IMR-90 (cell line): Measurements from ENCODE around the gene TOM1. TPM values are rescaled to one million over a fixed set of nuclear protein-coding genes. Genes with fewer than 3 reads are reported as not detected.

Experiments used
- ATAC-seq: fragments of 200-7000 bp; cut with Tn5 transposase; 2 replicates; pipeline ENCODE4 v1.9.1; 2020; ENCODE audit warnings: low read depth, mild to moderate bottlenecking, moderate library complexity
- BruUV-seq: library from RNA; stranded (reverse); fragments of 400-500 nt; replicated peaks from 2 replicates; lab custom pipeline; 2021; lab: Mats Ljungman, UMichigan
- CTCF ChIA-PET: fragments of 300-600 bp; formaldehyde crosslinking; extraction: SDS; loops from one replicate; lab custom pipeline; 2021; ENCODE audit warnings: antibody characterized with exemption; lab: Yijun Ruan, JAX
- POLR2A ChIA-PET: fragments of 300-600 bp; sonication (Branson Sonifier 250); formaldehyde crosslinking; loops from one replicate; lab custom pipeline; 2022; ENCODE audit warnings: antibody characterized with exemption; ENCODE audit not compliant: unreplicated experiment; lab: Charles Lee
- DNase-seq: peaks from one replicate; pipeline ENCODE4 v3.0.0; 2013
- H2AFZ ChIP-seq: replicated peaks from 2 replicates; pipeline ENCODE3; 2013; ENCODE audit warnings: low read length, mild to moderate bottlenecking; ENCODE audit not compliant: poor library complexity
- H2AK5ac ChIP-seq: 2 replicates; pipeline ENCODE4 v1.6.1; 2013; ENCODE audit warnings: low read depth, low read length, inconsistent platforms
- H2AK9ac ChIP-seq: replicated peaks from 2 replicates; pipeline ENCODE3; 2013; ENCODE audit warnings: mild to moderate bottlenecking, low read depth, low read length, moderate library complexity; ENCODE audit not compliant: poor library complexity
- H2BK120ac ChIP-seq: 2 replicates; pipeline ENCODE4 v1.6.1; 2013; ENCODE audit warnings: low read depth, low read length, inconsistent platforms
- H2BK15ac ChIP-seq: 3 replicates; pipeline ENCODE4 v1.6.1; 2013; ENCODE audit warnings: low read depth, low read length, inconsistent platforms
- H2BK20ac ChIP-seq: 2 replicates; pipeline ENCODE4 v1.6.1; 2013; ENCODE audit warnings: low read depth, mild to moderate bottlenecking, inconsistent platforms, low read length, moderate library complexity
- H2BK5ac ChIP-seq: 2 replicates; pipeline ENCODE4 v1.6.1; 2013; ENCODE audit warnings: mild to moderate bottlenecking, low read depth, low read length, inconsistent platforms; ENCODE audit not compliant: poor library complexity, severe bottlenecking
- H3K14ac ChIP-seq: replicated peaks from 2 replicates; pipeline ENCODE4 v1.6.1; 2013; ENCODE audit warnings: low read depth, low read length, inconsistent platforms
- H3K18ac ChIP-seq: 2 replicates; pipeline ENCODE4 v1.6.1; 2013; ENCODE audit warnings: low read depth, low read length, control low read depth
- H3K23ac ChIP-seq: 2 replicates; pipeline ENCODE4 v1.6.1; 2013; ENCODE audit warnings: low read depth, low read length, inconsistent platforms
- H3K27ac ChIP-seq: 2 replicates; pipeline ENCODE4 v1.5.1; 2013; ENCODE audit warnings: mild to moderate bottlenecking, control low read depth, low read length; ENCODE audit not compliant: insufficient read depth
- H3K27me3 ChIP-seq: 2 replicates; pipeline ENCODE4 v1.6.1; 2013; ENCODE audit warnings: low read length; ENCODE audit not compliant: control insufficient read depth, insufficient read depth
- H3K36me3 ChIP-seq: 2 replicates; pipeline ENCODE4 v1.6.1; 2013; ENCODE audit warnings: low read length, mixed read lengths; ENCODE audit not compliant: control insufficient read depth, insufficient read depth
- H3K4ac ChIP-seq: 2 replicates; pipeline ENCODE4 v1.6.1; 2013; ENCODE audit warnings: low read depth, low read length, inconsistent platforms
- H3K4me1 ChIP-seq: 2 replicates; pipeline ENCODE4 v1.6.1; 2013; ENCODE audit warnings: low read length, mixed read lengths; ENCODE audit not compliant: control insufficient read depth, insufficient read depth
- H3K4me2 ChIP-seq: 2 replicates; pipeline ENCODE4 v1.6.1; 2013; ENCODE audit warnings: low read depth, mild to moderate bottlenecking, control low read depth, low read length, moderate library complexity
- H3K4me3 ChIP-seq: 2 replicates; pipeline ENCODE4 v1.5.1; 2013; ENCODE audit warnings: low read depth, mild to moderate bottlenecking, control low read depth, low read length, moderate library complexity; ENCODE audit not compliant: insufficient read depth
- H3K56ac ChIP-seq: 2 replicates; pipeline ENCODE4 v1.6.1; 2013; ENCODE audit warnings: low read length, inconsistent platforms; ENCODE audit not compliant: insufficient read depth; ENCODE audit errors: extremely low read depth
- H3K79me1 ChIP-seq, 2 experiments: 2 replicates each; pipeline ENCODE4 v1.6.1; 2013; ENCODE audit warnings: low read length in 2 of 2, inconsistent platforms in 1 of 2, low read depth in 1 of 2
- H3K9ac ChIP-seq: 2 replicates; pipeline ENCODE4 v1.6.1; 2013; ENCODE audit warnings: low read depth, low read length, control low read depth
- H3K9me1 ChIP-seq: 2 replicates; pipeline ENCODE4 v1.6.1; 2013; ENCODE audit warnings: low read length, inconsistent platforms; ENCODE audit not compliant: insufficient read depth
- H3K9me3 ChIP-seq: 2 replicates; pipeline ENCODE4 v1.6.1; 2013; ENCODE audit warnings: low read length; ENCODE audit not compliant: control insufficient read depth, insufficient read depth
- H4K20me1 ChIP-seq: 2 replicates; pipeline ENCODE4 v1.6.1; 2013; ENCODE audit warnings: low read length, inconsistent platforms; ENCODE audit not compliant: insufficient read depth
- H4K5ac ChIP-seq: 2 replicates; pipeline ENCODE4 v1.6.1; 2013; ENCODE audit warnings: mild to moderate bottlenecking, low read depth, low read length, control low read depth
- H4K8ac ChIP-seq, 2 experiments: 2 replicates each; pipeline ENCODE4 v1.6.1; 2013; ENCODE audit warnings: low read depth in 2 of 2, low read length in 2 of 2, control low read depth in 1 of 2, inconsistent platforms in 1 of 2
- H4K91ac ChIP-seq: 2 replicates; pipeline ENCODE4 v1.6.1; 2013; ENCODE audit warnings: low read depth, low read length, inconsistent platforms; ENCODE audit not compliant: insufficient read depth
- CHD1 ChIP-seq: IDR thresholded peaks from 2 replicates; pipeline ENCODE4 v1.6.1; 2012; ENCODE audit warnings: low read depth, low read length, improper control_type of control experiment
- FOS ChIP-seq: fragments of 150-350 bp; IDR thresholded peaks from 2 replicates; pipeline ENCODE4 v1.6.1; 2016; ENCODE audit warnings: low read depth, low read length
- MAFK ChIP-seq: IDR thresholded peaks from 2 replicates; pipeline ENCODE4 v1.6.1; 2012; ENCODE audit warnings: low read depth, low read length, improper control_type of control experiment
- MAZ ChIP-seq: IDR thresholded peaks from 2 replicates; pipeline ENCODE4 v1.6.1; 2012; ENCODE audit warnings: low read depth, mild to moderate bottlenecking, low read length, improper control_type of control experiment, moderate library complexity, borderline replicate concordance
- MXI1 ChIP-seq: IDR thresholded peaks from 2 replicates; pipeline ENCODE4 v1.6.1; 2012; ENCODE audit warnings: low read depth, mild to moderate bottlenecking, low read length, moderate library complexity, borderline replicate concordance
- NFE2L2 ChIP-seq: fragments of 150-350 bp; IDR thresholded peaks from 2 replicates; pipeline ENCODE4 v1.6.1; 2016; ENCODE audit warnings: low read depth, mild to moderate bottlenecking, low read length
- POLR2A ChIP-seq: IDR thresholded peaks from 2 replicates; pipeline ENCODE4 v1.6.1; 2012; ENCODE audit warnings: mild to moderate bottlenecking, low read depth, low read length
- RAD21 ChIP-seq: IDR thresholded peaks from 2 replicates; pipeline ENCODE4 v1.6.1; 2012; ENCODE audit warnings: low read length, improper control_type of control experiment
- RFX5 ChIP-seq: IDR thresholded peaks from 2 replicates; pipeline ENCODE4 v1.8.0; 2012; ENCODE audit warnings: low read depth, mild to moderate bottlenecking, low read length, moderate library complexity
- SMC3 ChIP-seq: fragments of 150-350 bp; IDR thresholded peaks from 2 replicates; pipeline ENCODE4 v1.6.1; 2016; ENCODE audit warnings: low read depth, mild to moderate bottlenecking, antibody characterized with exemption, low read length, moderate library complexity
- WGBS, 2 experiments: methylation state at CpG; one replicate each; pipeline versions ENCODE4 v1.1.5 to v1.1.7; 2013; ENCODE audit warnings: missing lambda C conversion rate in 2 of 2; ENCODE audit not compliant: insufficient read length in 1 of 2; ENCODE audit errors: extremely low coverage in 2 of 2; 5-methylcytosine and 5-hydroxymethylcytosine counted together
- dilution Hi-C: fragments of 300-500 bp; cut with HindIII; formaldehyde crosslinking; loops from one replicate; pipeline ENCODE4 v1.14.3; 2018; ENCODE audit warnings: low sequenced_read_pairs; ENCODE audit not compliant: unreplicated experiment
- in situ Hi-C: fragments of 300-500 bp; cut with MboI; formaldehyde crosslinking; loops from 3 replicates; pipeline ENCODE4 v1.14.3; 2019; ENCODE audit warnings: low sequenced_read_pairs, inconsistent platforms, mixed read lengths
- intact Hi-C: fragments of 100-400 bp; cut with micrococcal nuclease; formaldehyde crosslinking; loops from 2 replicates; pipeline ENCODE4 v1.10.0; 2022
- polyA plus RNA-seq, 3 experiments: library from polyadenylated mRNA; depleted of rRNA; stranded (reverse); fragments of >200 nt; gene quantifications; 2 replicates each; pipeline ENCODE4 v1.2.3, GENCODE V29; 2012; ENCODE audit warnings: low replicate concordance in 1 of 3
- total RNA-seq: library from RNA; depleted of rRNA; stranded (reverse); fragments of >200 nt; gene quantifications from 2 replicates; pipeline ENCODE4 v1.2.3, GENCODE V29; 2012
- TF ChIP-seq, protein P1 (sequence below): fragments of 150-350 bp; IDR thresholded peaks from 2 replicates; pipeline ENCODE4 v1.6.1; 2016; ENCODE audit warnings: low read depth, mild to moderate bottlenecking, low read length, moderate library complexity, borderline replicate concordance

TOM1 gene
- total and polyA plus RNA-seq, 2 of the 4 experiments (the other 2 are of a cell fraction) = 38.0 to 46.4 TPM

DNA sequence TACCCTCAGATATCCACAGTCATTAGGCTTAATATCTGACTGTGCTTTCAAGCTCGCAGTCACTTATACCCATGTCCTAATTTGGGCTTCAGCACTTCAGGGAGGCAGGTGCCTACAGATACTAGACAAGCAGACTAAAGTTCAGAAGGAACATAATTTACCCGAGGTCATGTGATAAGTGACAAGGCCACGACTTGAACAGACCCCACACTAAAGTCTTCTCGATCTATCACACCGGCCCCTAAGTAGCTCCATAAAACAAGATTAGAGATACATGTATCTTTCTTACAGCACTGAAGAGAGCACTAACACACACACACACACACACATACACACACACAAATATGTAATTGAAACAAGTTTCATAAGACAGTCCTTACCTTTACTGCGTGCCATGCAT, 32.6 kb downstream of the TOM1 start (continued):
- TF ChIP-seq CHD1 (no peak), RAD21 (no peak)

- H3K9me1 ChIP-seq = peaks cover 8% of the 10 kb centered on the region
- H3K4me3 ChIP-seq = no peak overlapping the region
- no peak overlapping the region for H2AK5ac ChIP-seq
- H3K4me2 ChIP-seq = no peak overlapping the region
- H2BK5ac ChIP-seq = no peak overlapping the region
- no peak overlapping the region for H3K9ac ChIP-seq
- H3K4ac ChIP-seq = no peak overlapping the region
- H4K91ac ChIP-seq = no peak overlapping the region
- H2BK20ac ChIP-seq = no peak overlapping the region
- H3K56ac ChIP-seq = no peak overlapping the region
- H3K14ac ChIP-seq = no peak overlapping the region
- H2AK9ac ChIP-seq = no peak overlapping the region
- no peak for ATAC-seq
- peaks cover 74% of the 10 kb centered on the region for H3K36me3 ChIP-seq
- no peaks in the 10 kb centered on the region for H3K27me3 ChIP-seq
- no peaks in the 10 kb centered on the region for H4K20me1 ChIP-seq
- H3K4me1 ChIP-seq = peaks cover 4% of the 10 kb centered on the region
- no peak overlapping the region for H4K5ac ChIP-seq
- no peaks in the 10 kb centered on the region for H3K9me3 ChIP-seq
- BruUV-seq = no TSS peak
- H3K79me1 ChIP-seq = no peaks in the 10 kb centered on the region
- in situ Hi-C loops = no loop called here
- H2BK120ac ChIP-seq = no peak overlapping the region
- H3K27ac ChIP-seq = no peak overlapping the region
- DNase-seq = no peak
- POLR2A ChIA-PET = no interaction called here
- WGBS, 2 experiments = 100% methylated on average over 1 of the region's 7 CpGs; no CpG with 5 or more reads in 1 of the 2 experiments
- H3K23ac ChIP-seq = no peak overlapping the region
- no peak overlapping the region for H2AFZ ChIP-seq
- TF ChIP-seq SMC3 = no peak
- no peak for TF ChIP-seq FOS
- TF ChIP-seq NFE2L2 = no peak
- no peak for TF ChIP-seq POLR2A
- no peak for TF ChIP-seq MXI1
- no peak for TF ChIP-seq RFX5
- TF ChIP-seq MAZ = no peak
- TF ChIP-seq MAFK = no peak
- TF ChIP-seq, protein P1, sequence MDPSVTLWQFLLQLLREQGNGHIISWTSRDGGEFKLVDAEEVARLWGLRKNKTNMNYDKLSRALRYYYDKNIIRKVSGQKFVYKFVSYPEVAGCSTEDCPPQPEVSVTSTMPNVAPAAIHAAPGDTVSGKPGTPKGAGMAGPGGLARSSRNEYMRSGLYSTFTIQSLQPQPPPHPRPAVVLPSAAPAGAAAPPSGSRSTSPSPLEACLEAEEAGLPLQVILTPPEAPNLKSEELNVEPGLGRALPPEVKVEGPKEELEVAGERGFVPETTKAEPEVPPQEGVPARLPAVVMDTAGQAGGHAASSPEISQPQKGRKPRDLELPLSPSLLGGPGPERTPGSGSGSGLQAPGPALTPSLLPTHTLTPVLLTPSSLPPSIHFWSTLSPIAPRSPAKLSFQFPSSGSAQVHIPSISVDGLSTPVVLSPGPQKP = no peak
- TF ChIP-seq RAD21 = no peak
- CTCF ChIA-PET = interaction anchor here (0.5 to 0.7 kb wide), 2 partner anchors 97 to 394 kb away, joined by 3 read pairs; no protein-coding TSS in a partner anchor
- H2BK15ac ChIP-seq = no peak overlapping the region
- intact Hi-C loops = no loop called here
- dilution Hi-C loops = no loop called here
- no peak overlapping the region for H3K18ac ChIP-seq
- no peak overlapping the region for H4K8ac ChIP-seq
These were observed 33.5 kb downstream of the TOM1 start for GRCh38 chr22:35333220-35333619.
